Measurements from ENCODE around the gene KRT84. TPM values are rescaled to one million over a fixed set of nuclear protein-coding genes. Genes with fewer than 3 reads are reported as not detected.

KRT84 gene
- total and polyA plus RNA-seq, 4 donors: not detected

DNA sequence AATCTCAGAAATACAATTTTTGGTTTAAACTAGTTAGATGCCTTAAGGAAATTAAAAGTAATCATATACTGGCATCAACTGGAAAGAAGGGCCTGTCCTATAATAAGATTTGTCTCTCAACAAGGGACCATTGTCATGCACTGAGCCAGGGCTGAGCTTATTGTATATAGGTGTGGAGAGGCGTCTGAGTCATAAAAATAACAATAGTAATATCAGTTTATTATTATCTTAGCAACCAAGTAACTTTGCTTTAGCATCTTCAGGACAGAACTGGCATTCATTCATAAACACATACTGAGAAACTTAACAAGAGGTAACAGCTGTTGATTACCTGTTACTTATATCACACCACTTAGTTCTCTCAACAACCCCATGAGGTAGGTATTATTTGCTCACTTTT, 41.6 kb upstream of the KRT84 start:
- WGBS, 2 donors: 73 to 80% methylated on average over 1 of the region's 1 CpG
- DNase-seq: no peak
- H3K27me3 ChIP-seq (ENCODE audit: control insufficient read depth in 3 of 3, insufficient read depth in 3 of 3, low read length in 2 of 3): peaks cover 0 to 6% (median 0%) of the 10 kb centered on the region in 3 donors
- no peak overlapping the region for H3K27ac ChIP-seq (ENCODE audit: low read depth in 1 of 2, low read length in 1 of 2)
- no peak for ATAC-seq (ENCODE audit: insufficient read depth, low FRiP score)
- no peak overlapping the region for H3K9ac ChIP-seq (ENCODE audit: insufficient read depth in 1 of 2, low read length in 2 of 2)
- no peaks in the 10 kb centered on the region for H3K9me3 ChIP-seq (ENCODE audit: control insufficient read depth in 4 of 4, insufficient read depth in 3 of 4, low read length in 3 of 4)
- H3K4me3 ChIP-seq: no peak overlapping the region
- H3K36me3 ChIP-seq (ENCODE audit: control insufficient read depth in 4 of 4, insufficient read depth in 4 of 4, low read length in 4 of 4): no peaks in the 10 kb centered on the region
- TF ChIP-seq, protein P1, sequence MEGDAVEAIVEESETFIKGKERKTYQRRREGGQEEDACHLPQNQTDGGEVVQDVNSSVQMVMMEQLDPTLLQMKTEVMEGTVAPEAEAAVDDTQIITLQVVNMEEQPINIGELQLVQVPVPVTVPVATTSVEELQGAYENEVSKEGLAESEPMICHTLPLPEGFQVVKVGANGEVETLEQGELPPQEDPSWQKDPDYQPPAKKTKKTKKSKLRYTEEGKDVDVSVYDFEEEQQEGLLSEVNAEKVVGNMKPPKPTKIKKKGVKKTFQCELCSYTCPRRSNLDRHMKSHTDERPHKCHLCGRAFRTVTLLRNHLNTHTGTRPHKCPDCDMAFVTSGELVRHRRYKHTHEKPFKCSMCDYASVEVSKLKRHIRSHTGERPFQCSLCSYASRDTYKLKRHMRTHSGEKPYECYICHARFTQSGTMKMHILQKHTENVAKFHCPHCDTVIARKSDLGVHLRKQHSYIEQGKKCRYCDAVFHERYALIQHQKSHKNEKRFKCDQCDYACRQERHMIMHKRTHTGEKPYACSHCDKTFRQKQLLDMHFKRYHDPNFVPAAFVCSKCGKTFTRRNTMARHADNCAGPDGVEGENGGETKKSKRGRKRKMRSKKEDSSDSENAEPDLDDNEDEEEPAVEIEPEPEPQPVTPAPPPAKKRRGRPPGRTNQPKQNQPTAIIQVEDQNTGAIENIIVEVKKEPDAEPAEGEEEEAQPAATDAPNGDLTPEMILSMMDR (IDR thresholded peaks at IDR 0.05; ENCODE audit: control extremely low read depth, extremely low read depth): no peak
- H3K4me1 ChIP-seq (ENCODE audit: control insufficient read depth in 5 of 5, insufficient read depth in 5 of 5, low read length in 5 of 5): peaks cover 0 to 13% (median 0%) of the 10 kb centered on the region in 5 donors

DNA sequence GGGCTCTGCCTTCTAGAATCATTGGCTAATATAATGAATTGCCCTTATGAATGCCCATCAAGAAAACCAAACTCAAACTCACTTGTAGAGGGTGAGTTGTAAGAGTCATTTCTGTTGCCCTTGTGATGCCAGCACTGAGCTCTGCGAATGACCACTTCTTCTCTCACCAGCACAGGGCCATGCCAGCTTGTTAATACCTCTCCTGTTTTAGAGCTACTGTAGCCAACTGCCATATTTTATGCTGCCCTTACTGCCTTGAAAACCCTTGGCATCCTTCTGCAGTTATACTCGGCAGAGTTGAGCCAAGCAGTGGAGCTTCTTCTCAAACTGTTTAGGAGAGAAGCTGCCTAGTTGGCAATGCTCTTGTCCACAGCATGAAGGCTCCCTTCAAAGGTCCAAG, 40.6 kb upstream of the KRT84 start:
- no peak for DNase-seq
- Histone ChIP-seq H3K4me1 (ENCODE audit: control insufficient read depth in 5 of 5, insufficient read depth in 5 of 5, low read length in 5 of 5) (peaks cover 0 to 13% (median 0%) of the 10 kb centered on the region in 5 donors), H3K9me3 (ENCODE audit: control insufficient read depth in 4 of 4, insufficient read depth in 3 of 4, low read length in 3 of 4) (no peaks in the 10 kb centered on the region), H3K27me3 (ENCODE audit: control insufficient read depth in 3 of 3, insufficient read depth in 3 of 3, low read length in 2 of 3) (peaks cover 0 to 2% (median 0%) of the 10 kb centered on the region in 3 donors), H3K9ac (ENCODE audit: insufficient read depth in 1 of 2, low read length in 2 of 2) (no peak overlapping the region), H3K36me3 (ENCODE audit: control insufficient read depth in 4 of 4, insufficient read depth in 4 of 4, low read length in 4 of 4) (no peaks in the 10 kb centered on the region), H3K27ac (ENCODE audit: low read depth in 1 of 2, low read length in 1 of 2) (no peak overlapping the region), H3K4me3 (no peak overlapping the region)
- TF ChIP-seq, protein P1 (IDR thresholded peaks at IDR 0.05; ENCODE audit: control extremely low read depth, extremely low read depth): no peak
- no peak for ATAC-seq (ENCODE audit: insufficient read depth, low FRiP score)
- 93 to 96% methylated on average over 2 of the region's 2 CpGs for WGBS, 2 donors

DNA sequence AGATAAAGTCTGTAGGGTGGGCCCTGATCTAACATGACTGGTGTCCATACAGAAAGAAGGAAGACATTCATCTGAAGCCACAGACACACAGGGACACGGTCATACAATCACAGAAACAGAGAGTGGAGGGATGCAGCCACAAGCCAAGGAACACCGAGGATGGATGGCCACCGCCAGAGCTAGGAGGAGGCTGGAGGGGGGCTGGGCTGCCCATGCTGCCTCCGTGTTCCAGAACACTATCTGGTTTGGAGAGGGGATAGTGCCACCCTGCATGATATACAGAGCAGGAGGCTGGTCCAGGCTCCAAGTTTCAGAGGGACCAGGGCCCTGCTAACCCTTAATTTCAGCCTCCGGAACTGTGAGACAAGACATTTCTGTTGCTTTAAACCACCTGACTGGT, 40.0 kb upstream of the KRT84 start:
- WGBS, 2 donors: 84 to 89% methylated on average over 5 of the region's 5 CpGs
- DNase-seq: no peak
- ATAC-seq (ENCODE audit: insufficient read depth, low FRiP score): no peak
- Histone ChIP-seq H3K27ac (ENCODE audit: low read depth in 1 of 2, low read length in 1 of 2) (no peak overlapping the region), H3K4me1 (ENCODE audit: control insufficient read depth in 5 of 5, insufficient read depth in 5 of 5, low read length in 5 of 5) (peaks cover 0 to 13% (median 0%) of the 10 kb centered on the region in 5 donors), H3K36me3 (ENCODE audit: control insufficient read depth in 4 of 4, insufficient read depth in 4 of 4, low read length in 4 of 4) (no peaks in the 10 kb centered on the region), H3K9me3 (ENCODE audit: control insufficient read depth in 4 of 4, insufficient read depth in 3 of 4, low read length in 3 of 4) (no peaks in the 10 kb centered on the region), H3K27me3 (ENCODE audit: control insufficient read depth in 3 of 3, insufficient read depth in 3 of 3, low read length in 2 of 3) (peaks cover 0 to 2% (median 0%) of the 10 kb centered on the region in 3 donors), H3K4me3 (no peak overlapping the region), H3K9ac (ENCODE audit: insufficient read depth in 1 of 2, low read length in 2 of 2) (no peak overlapping the region)
- TF ChIP-seq, protein P1 (IDR thresholded peaks at IDR 0.05; ENCODE audit: control extremely low read depth, extremely low read depth): no peak
